ENCODE measurements around the gene PDE3A.
"Not testable (repeated sequence)": the region's sequence is repeated elsewhere in the genome, so short reads cannot be mapped to it uniquely, and the experiment has no call there.

The PDE3A gene

DNA sequence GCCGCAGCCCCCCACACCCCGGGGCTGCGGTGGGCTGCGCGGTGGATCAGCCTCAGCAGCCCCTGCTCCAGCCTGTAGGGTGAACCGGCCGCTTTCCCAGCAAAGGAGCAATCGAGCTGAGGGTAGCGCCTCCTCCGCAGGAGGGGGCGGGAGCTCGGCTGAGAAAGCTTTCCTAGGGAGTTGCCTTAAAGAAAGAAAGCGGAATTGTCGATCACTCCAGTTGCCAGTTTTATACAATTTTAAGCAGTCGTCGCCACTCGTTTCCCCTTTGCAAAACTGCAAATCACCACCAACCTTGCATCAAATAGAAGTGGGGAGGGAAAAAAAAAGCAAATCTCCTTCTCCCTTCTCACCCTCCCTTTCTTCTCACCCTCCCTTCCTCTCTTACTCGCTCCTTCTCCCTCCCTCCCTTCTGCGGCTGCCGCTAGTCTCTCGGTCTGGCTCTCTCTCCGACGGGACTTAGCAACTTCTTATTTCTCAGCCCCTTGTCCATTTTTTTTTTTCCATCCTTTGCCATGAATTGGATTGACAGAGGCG is at the start of gene PDE3A:
PDE3A (plus strand) TSS at position 424 of the 537 bp plus-strand sequence. CDS start 748 bp downstream, outside the sequence.
- no peak; the same call in 1 of the 2 replicates for TF ChIP-seq CTCF (conservative IDR thresholded peaks at IDR 0.05)
- H3K27ac ChIP-seq: no peak within 1 kb of the TSS

DNA sequence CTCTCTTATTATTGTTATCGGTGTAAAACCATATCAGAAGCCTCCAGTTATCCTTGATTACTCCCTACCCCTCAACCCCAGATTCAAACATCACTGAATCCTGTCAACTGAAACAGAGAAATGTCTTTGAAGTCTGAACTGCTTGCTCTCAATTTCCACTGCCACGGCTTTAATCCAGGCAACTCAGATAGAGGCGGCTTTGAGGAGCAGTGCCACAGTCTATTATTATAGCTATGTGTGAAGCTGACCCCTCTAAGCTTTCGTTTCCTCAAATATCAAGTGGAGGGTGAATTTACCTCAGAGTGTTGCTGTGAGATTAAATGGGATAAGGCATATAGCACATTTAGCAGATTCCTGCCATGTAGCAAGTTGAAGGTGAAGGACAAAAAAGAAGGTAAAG is 49.0 kb upstream of the PDE3A start:
- H3K27ac ChIP-seq: no peak overlapping the region
- TF ChIP-seq CTCF (conservative IDR thresholded peaks at IDR 0.05): no peak

- H3K27ac ChIP-seq: no peak overlapping the region
- no peak for TF ChIP-seq CTCF (conservative IDR thresholded peaks at IDR 0.05)
Observed at GRCh38 chr12:20320552-20320951, 47.8 kb upstream of the PDE3A start.

DNA sequence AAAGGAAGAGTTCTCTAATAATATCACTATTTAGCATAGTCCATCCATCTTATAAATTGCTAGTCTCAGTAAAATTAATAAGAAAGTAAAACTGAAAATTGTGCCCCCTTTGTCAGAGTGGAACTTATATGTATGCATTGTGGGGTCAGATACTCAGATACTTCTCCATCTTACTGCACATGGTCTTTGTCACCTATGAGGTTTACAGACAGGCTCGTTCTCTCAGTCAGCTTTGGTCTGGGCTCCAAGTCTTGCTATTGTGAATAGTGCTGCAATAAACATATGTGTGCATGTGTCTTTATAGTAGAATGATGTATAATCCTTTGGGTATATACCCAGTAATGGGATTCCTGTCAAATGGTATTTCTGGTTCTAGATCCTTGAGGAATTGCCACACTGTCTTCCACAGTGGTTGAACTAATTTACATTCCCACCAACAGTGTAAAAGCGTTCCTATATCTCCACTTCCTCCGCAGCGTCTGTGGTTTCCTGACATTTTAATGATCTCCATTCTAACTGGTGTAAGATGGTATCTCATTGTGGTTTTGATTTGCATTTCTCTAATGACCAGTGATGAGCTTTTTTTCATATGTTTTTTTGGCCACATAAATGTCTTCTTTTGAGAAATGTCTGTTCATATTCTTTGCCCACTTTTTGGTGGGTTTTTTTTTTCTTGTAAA is 37.4 kb upstream of the PDE3A start:
- not testable (repeated sequence) for H3K27ac ChIP-seq

- H3K27ac ChIP-seq: peak overlapping the region; percentile 66
- TF ChIP-seq CTCF (conservative IDR thresholded peaks at IDR 0.05): no peak
Observed at GRCh38 chr12:20339060-20339459, 29.3 kb upstream of the PDE3A start.

DNA sequence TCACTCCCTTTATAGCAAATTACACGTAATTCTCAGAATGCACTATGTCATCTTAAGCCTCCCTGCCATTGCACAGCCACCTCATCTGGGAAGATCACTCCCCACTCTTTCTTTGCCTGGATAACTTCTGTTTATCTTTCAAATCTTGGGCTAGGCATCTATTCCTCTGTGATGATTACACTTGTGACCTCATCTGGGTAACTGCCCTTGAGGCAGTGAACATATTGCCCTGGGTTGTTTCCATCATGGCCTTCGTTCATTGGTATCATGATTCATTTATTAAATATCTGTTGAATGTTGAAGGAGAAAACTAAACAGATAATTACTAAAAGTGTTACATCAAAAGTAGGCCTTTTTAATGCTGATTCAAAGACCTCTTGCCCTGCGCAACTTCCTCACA is 26.2 kb upstream of the PDE3A start:
- no peak for TF ChIP-seq CTCF (conservative IDR thresholded peaks at IDR 0.05)
- no peak overlapping the region for H3K27ac ChIP-seq

DNA sequence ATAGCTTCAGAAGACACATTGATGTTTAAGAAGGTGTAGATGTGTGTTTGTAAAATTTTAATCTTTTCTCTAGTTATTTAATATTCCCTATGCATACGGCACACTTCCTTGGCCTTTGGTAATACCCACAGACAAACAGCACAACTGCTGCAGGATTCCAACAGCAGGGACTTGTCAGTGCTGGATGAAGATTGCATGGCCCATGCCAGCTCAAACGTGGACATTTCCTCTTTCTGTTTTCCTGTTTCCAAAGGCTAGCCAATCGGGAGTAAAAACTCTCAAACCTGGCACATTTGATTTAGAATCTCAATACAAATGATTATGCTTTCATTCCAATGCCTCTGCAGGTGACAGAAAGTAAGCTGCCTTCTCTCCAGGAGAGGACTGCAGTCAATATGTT is 22.5 kb upstream of the PDE3A start:
- no peak overlapping the region for H3K27ac ChIP-seq
- TF ChIP-seq CTCF (conservative IDR thresholded peaks at IDR 0.05): no peak

GRCh38 chr12:20350026-20350425 is 18.3 kb upstream of the PDE3A start:
- TF ChIP-seq CTCF (conservative IDR thresholded peaks at IDR 0.05): no peak
- no peak overlapping the region for H3K27ac ChIP-seq
